H1 (cell line): Measurements from ENCODE around the gene SLC22A9. TPM values are rescaled to one million over a fixed set of nuclear protein-coding genes. Genes with fewer than 3 reads are reported as not detected.
"Not testable (repeated sequence)": the region's sequence is repeated elsewhere in the genome, so short reads cannot be mapped to it uniquely, and the experiment has no call there.

Experiments used
- CTCF ChIA-PET: fragments of 300-600 bp; sonication (Branson Sonifier 250); formaldehyde crosslinking; loops from one replicate; lab custom pipeline; 2021; ENCODE audit not compliant: partially characterized antibody; lab: Charles Lee
- POLR2A ChIA-PET: fragments of 300-600 bp; sonication (Branson Sonifier 250); formaldehyde crosslinking; loops from one replicate; lab custom pipeline; 2021; ENCODE audit warnings: inconsistent platforms; ENCODE audit not compliant: partially characterized antibody; lab: Charles Lee
- DNase-seq, 2 experiments: peaks; one replicate each; pipeline versions ENCODE4 v3.0.0 to v3.0.0-alpha.2; 2010 to 2022; ENCODE audit warnings: low spot score in 2 of 2, low read depth in 1 of 2, mixed read lengths in 1 of 2
- FAIRE-seq: peaks from 2 replicates; lab custom pipeline; 2011; peaks lifted over from hg19 to GRCh38; lab: Jason Lieb, UNC
- H2AFZ ChIP-seq: 2 replicates; pipeline ENCODE4 v1.8.1; 2012; ENCODE audit warnings: low read length, inconsistent platforms
- H2AK5ac ChIP-seq: 2 replicates; pipeline ENCODE4 v1.6.1; 2013; ENCODE audit warnings: low read depth, low read length
- H2BK120ac ChIP-seq: replicated peaks from 2 replicates; pipeline ENCODE3; 2013; ENCODE audit warnings: low read depth, low read length, inconsistent platforms
- H2BK12ac ChIP-seq: 2 replicates; pipeline ENCODE4 v1.6.1; 2013; ENCODE audit warnings: low read depth, low read length
- H2BK15ac ChIP-seq: 2 replicates; pipeline ENCODE4 v1.6.1; 2013; ENCODE audit warnings: low read length
- H2BK20ac ChIP-seq: 2 replicates; pipeline ENCODE4 v1.6.1; 2013; ENCODE audit warnings: low read length
- H2BK5ac ChIP-seq: 2 replicates; pipeline ENCODE4 v1.6.1; 2013; ENCODE audit warnings: low read depth, low read length
- H3K14ac ChIP-seq: 2 replicates; pipeline ENCODE4 v1.6.1; 2013; ENCODE audit warnings: inconsistent platforms; ENCODE audit not compliant: insufficient read length
- H3K18ac ChIP-seq: 2 replicates; pipeline ENCODE4 v1.6.1; 2013; ENCODE audit warnings: low read length; ENCODE audit errors: extremely low read depth
- H3K23ac ChIP-seq: 2 replicates; pipeline ENCODE4 v1.6.1; 2013; ENCODE audit warnings: inconsistent platforms; ENCODE audit not compliant: insufficient read length
- H3K23me2 ChIP-seq: 2 replicates; pipeline ENCODE4 v1.6.1; 2013; ENCODE audit warnings: low read depth, low read length
- H3K27ac ChIP-seq: 2 replicates; pipeline ENCODE4 v1.6.1; 2011; ENCODE audit warnings: low read depth, low read length, inconsistent platforms
- H3K27me3 ChIP-seq, 4 experiments: replicated peaks in 1 of 4; 1 replicate in 1 of 4; 2 replicates in 3 of 4; pipeline versions ENCODE4 v1.6.1 to v1.8.1; 2011 to 2013; ENCODE audit warnings: low read length in 3 of 4, mild to moderate bottlenecking in 3 of 4, inconsistent platforms in 2 of 4, mixed read lengths in 2 of 4, moderate library complexity in 1 of 4; ENCODE audit not compliant: control insufficient read depth in 3 of 4, insufficient read depth in 3 of 4; ENCODE audit errors: extremely low read depth in 1 of 4
- H3K36me3 ChIP-seq, 4 experiments: 2 replicates each; pipeline versions ENCODE4 v1.6.1 to v1.8.1; 2011 to 2013; ENCODE audit warnings: mild to moderate bottlenecking in 4 of 4, low read length in 3 of 4, moderate library complexity in 2 of 4, control low read depth in 1 of 4, inconsistent platforms in 1 of 4; ENCODE audit not compliant: insufficient read depth in 4 of 4, control insufficient read depth in 2 of 4
- H3K4ac ChIP-seq: replicated peaks from 2 replicates; pipeline ENCODE3; 2013; ENCODE audit warnings: low read length, low read depth, mixed read lengths, inconsistent platforms; ENCODE audit not compliant: insufficient read length
- H3K4me1 ChIP-seq, 4 experiments: replicated peaks in 1 of 4; 1 replicate in 1 of 4; 2 replicates in 3 of 4; pipeline versions ENCODE4 v1.6.1 to v1.8.1; 2011 to 2013; ENCODE audit warnings: low read length in 3 of 4, inconsistent platforms in 2 of 4, mixed read lengths in 1 of 4; ENCODE audit not compliant: insufficient read depth in 4 of 4, control insufficient read depth in 3 of 4
- H3K4me2 ChIP-seq, 2 experiments: 2 replicates each; pipeline versions ENCODE4 v1.6.1 to v1.8.1; 2011 to 2013; ENCODE audit warnings: low read depth in 2 of 2, low read length in 2 of 2, control low read depth in 1 of 2, inconsistent platforms in 1 of 2, mild to moderate bottlenecking in 1 of 2; ENCODE audit not compliant: insufficient read depth in 1 of 2
- H3K4me3 ChIP-seq, 4 experiments: fragments of 200-600, 300-600 bp in 1 of 4; sonication (generic), shearing (Covaris generic), sonication (Bioruptor Twin) in 1 of 4; 2 replicates each; pipeline versions ENCODE4 v1.5.1 to v1.8.1; 2011 to 2016; ENCODE audit warnings: low read length in 4 of 4, low read depth in 3 of 4, control low read depth in 2 of 4, inconsistent platforms in 2 of 4, mild to moderate bottlenecking in 2 of 4, mixed read lengths in 1 of 4, moderate library complexity in 1 of 4; ENCODE audit not compliant: insufficient read depth in 2 of 4; ENCODE audit errors: extremely low read depth in 1 of 4
- H3K56ac ChIP-seq: replicated peaks from 2 replicates; pipeline ENCODE3; 2013; ENCODE audit warnings: low read depth, mild to moderate bottlenecking, mixed read lengths, low read length, inconsistent platforms; ENCODE audit not compliant: insufficient read length
- H3K79me1 ChIP-seq: 2 replicates; pipeline ENCODE4 v1.6.1; 2013; ENCODE audit warnings: low read depth, low read length, control low read depth
- H3K79me2 ChIP-seq, 2 experiments: 2 replicates each; pipeline versions ENCODE4 v1.6.1 to v1.8.1; 2012 to 2013; ENCODE audit warnings: low read length in 2 of 2, mild to moderate bottlenecking in 2 of 2, inconsistent platforms in 1 of 2; ENCODE audit not compliant: insufficient read depth in 2 of 2, control insufficient read depth in 1 of 2
- H3K9ac ChIP-seq, 4 experiments: replicated peaks in 1 of 4; 1 replicate in 1 of 4; 2 replicates in 3 of 4; pipeline versions ENCODE4 v1.6.1 to v1.8.1; 2011 to 2013; ENCODE audit warnings: low read depth in 3 of 4, low read length in 3 of 4, control low read depth in 2 of 4, mild to moderate bottlenecking in 2 of 4, moderate library complexity in 2 of 4, inconsistent platforms in 1 of 4; ENCODE audit errors: extremely low read depth in 1 of 4
- H3K9me3 ChIP-seq, 2 experiments: 2 replicates each; pipeline versions ENCODE4 v1.6.1 to v1.8.1; 2012 to 2013; ENCODE audit warnings: mild to moderate bottlenecking in 2 of 2, moderate library complexity in 2 of 2, control low read depth in 1 of 2, inconsistent platforms in 1 of 2, low read depth in 1 of 2, low read length in 1 of 2, mixed read lengths in 1 of 2; ENCODE audit not compliant: insufficient read depth in 2 of 2
- H4K20me1 ChIP-seq, 2 experiments: replicated peaks in 1 of 2; 2 replicates each; pipeline versions ENCODE3 to v1.8.1; 2011 to 2013; ENCODE audit warnings: inconsistent platforms in 2 of 2, low read length in 2 of 2, mild to moderate bottlenecking in 1 of 2; ENCODE audit not compliant: insufficient read depth in 2 of 2, control insufficient read depth in 1 of 2
- H4K5ac ChIP-seq: 2 replicates; pipeline ENCODE4 v1.6.1; 2013; ENCODE audit warnings: low read length, low read depth, mixed read lengths, inconsistent platforms; ENCODE audit not compliant: insufficient read length
- H4K8ac ChIP-seq: 2 replicates; pipeline ENCODE4 v1.8.0; 2013; ENCODE audit warnings: mild to moderate bottlenecking, moderate library complexity, low read length, inconsistent platforms; ENCODE audit not compliant: insufficient read depth; ENCODE audit errors: extremely low read depth
- H4K91ac ChIP-seq: replicated peaks from 2 replicates; pipeline ENCODE3; 2013; ENCODE audit warnings: low read length, mixed read lengths, inconsistent platforms; ENCODE audit not compliant: insufficient read length
- ASH2L ChIP-seq: fragments of 200-600, 300-600 bp; sonication (generic); IDR thresholded peaks from one replicate; pipeline ENCODE4 v1.7.1; 2017; ENCODE audit warnings: low read length
- WGBS, 2 experiments: shearing (Covaris generic) in 1 of 2; methylation state at CpG; one replicate each; pipeline versions ENCODE4 v1.1.6 to v1.1.7; 2013 to 2015; ENCODE audit warnings: low lambda C conversion rate in 2 of 2, mixed read lengths in 2 of 2, inconsistent platforms in 1 of 2, low coverage in 1 of 2, missing lambda C conversion rate in 1 of 2; ENCODE audit not compliant: insufficient replicate concordance in 2 of 2, insufficient coverage in 1 of 2, insufficient read length in 1 of 2; ENCODE audit errors: extremely low coverage in 1 of 2, missing lambda C conversion rate in 1 of 2; 5-methylcytosine and 5-hydroxymethylcytosine counted together
- polyA plus RNA-seq, 7 experiments: library from polyadenylated mRNA; depleted of rRNA in 3 of 7; stranded (reverse) in 5 of 7; unstranded in 2 of 7; fragments of >200 nt in 5 of 7; fragments of 200-250 nt in 2 of 7; gene quantifications; 1 replicate in 5 of 7; 2 replicates in 1 of 7; 4 replicates in 1 of 7; pipeline versions ENCODE4 v1.2.1 to v1.2.3, GENCODE V29; 2011 to 2013; ENCODE audit warnings: missing spikeins in 2 of 7, mixed read lengths in 2 of 7
- total RNA-seq: library from RNA; stranded (reverse); fragmentation: NEBNext Ultra II Directional; extraction: Animal tissue kit (Norgen Biotek cat#: 25700); gene quantifications from 2 replicates; pipeline ENCODE4 v1.2.1, GENCODE V29; 2021

SLC22A9 gene
- total and polyA plus RNA-seq, 2 of the 8 experiments (the other 6 are each of a cell fraction or from before 2014, with no cell fraction given), result not detected

DNA sequence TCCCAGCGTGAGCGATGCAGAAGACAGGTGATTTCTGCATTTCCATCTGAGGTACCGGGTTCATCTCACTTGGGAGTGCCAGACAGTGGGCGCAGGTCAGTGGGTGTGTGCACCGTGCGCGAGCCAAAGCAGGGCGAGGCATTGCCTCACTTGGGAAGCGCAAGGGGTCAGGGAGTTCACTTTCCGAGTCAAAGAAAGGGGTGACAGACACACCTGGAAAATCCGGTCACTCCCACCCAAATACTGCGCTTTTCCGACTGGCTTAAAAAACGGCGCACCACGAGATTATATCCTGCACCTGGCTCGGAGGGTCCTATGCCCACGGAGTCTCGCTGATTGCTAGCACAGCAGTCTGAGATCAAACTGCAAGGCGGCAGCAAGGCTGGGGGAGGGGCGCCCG lies 65.8 kb downstream of the SLC22A9 start:
- not testable (repeated sequence) for H3K4ac ChIP-seq, H3K9ac ChIP-seq, H3K79me2 ChIP-seq, H2BK120ac ChIP-seq, H3K18ac ChIP-seq, H3K23ac ChIP-seq, H2AFZ ChIP-seq, H3K4me1 ChIP-seq, H3K27ac ChIP-seq
- H3K4me2 ChIP-seq, result peak overlapping the region in 1 of 2 experiments; percentile 41; a peak in 2 of 4 replicates
- H4K5ac ChIP-seq, result peak overlapping the region; percentile 57
- TF ChIP-seq ASH2L, result peak; percentile 35
- TF ChIP-seq, all 59 proteins: peak for 1; not testable (repeated sequence) for 58
- not testable (repeated sequence) for FAIRE-seq, H4K20me1 ChIP-seq, H2BK5ac ChIP-seq, H3K36me3 ChIP-seq, H3K23me2 ChIP-seq, H3K56ac ChIP-seq, H3K14ac ChIP-seq, H3K4me3 ChIP-seq, H3K79me1 ChIP-seq, H3K27me3 ChIP-seq, H2BK15ac ChIP-seq, H2BK12ac ChIP-seq, H4K91ac ChIP-seq, H2AK5ac ChIP-seq, H4K8ac ChIP-seq
- POLR2A ChIA-PET, result interaction anchor here (0.8 to 1.2 kb wide), 3 partner anchors 8 to 55 kb away, joined by 3 to 4 read pairs (median 3); no protein-coding TSS in a partner anchor
- peak in 1 of 2 experiments; percentile 79 for DNase-seq
- Histone ChIP-seq H2BK20ac (peak overlapping the region; percentile 51; the same call in 1 of the 2 replicates), H3K9me3 (peaks cover 0 to 12% of the 10 kb centered on the region in 2 experiments; a peak in 2 of 4 replicates)
- WGBS, 2 experiments, result 80% methylated on average over 22 of the region's 22 CpGs; no CpG with 5 or more reads in 1 of the 2 experiments
- CTCF ChIA-PET, result interaction anchor here (0.8 to 1.0 kb wide), 2 partner anchors 42 to 412 kb away, joined by 3 read pairs; no protein-coding TSS in a partner anchor
